Stimulated activated naive CD8-positive, alpha-beta T cell treated with anti-CD3 and anti-CD28 coated beads, Interleukin-15, Interleukin-2, amounts not matched to agents 100 ng/mL and 50 ng/mL, for 24 hours (primary cell): Measurements from ENCODE around the gene HGS.
"Not testable (repeated sequence)": the region's sequence is repeated elsewhere in the genome, so short reads cannot be mapped to it uniquely, and the experiment has no call there.

Experiments used
- H3K27ac Mint-ChIP-seq: one replicate; pipeline ENCODE4 v1.8.0; 2021; ENCODE audit warnings: mild to moderate bottlenecking, mixed read lengths
- H3K27me3 Mint-ChIP-seq: one replicate; pipeline ENCODE4 v1.8.0; 2021; ENCODE audit warnings: mixed read lengths
- H3K36me3 Mint-ChIP-seq: one replicate; pipeline ENCODE4 v1.8.0; 2021; ENCODE audit warnings: low read depth, mixed read lengths
- H3K4me1 Mint-ChIP-seq: one replicate; pipeline ENCODE4 v1.8.0; 2021; ENCODE audit warnings: low read depth, mixed read lengths
- H3K4me3 Mint-ChIP-seq: one replicate; pipeline ENCODE4 v1.8.0; 2021; ENCODE audit warnings: mild to moderate bottlenecking, mixed read lengths
- H3K9me3 Mint-ChIP-seq: one replicate; pipeline ENCODE4 v1.8.0; 2021; ENCODE audit warnings: mixed read lengths

HGS gene

GRCh38 chr17:81726004-81726403 is 42.2 kb downstream of the HGS start:
- no peaks in the 10 kb centered on the region for H3K4me1 Mint-ChIP-seq
- no peaks in the 10 kb centered on the region for H3K36me3 Mint-ChIP-seq
- no peak overlapping the region for H3K27ac Mint-ChIP-seq
- peaks cover 20% of the 10 kb centered on the region for H3K27me3 Mint-ChIP-seq
- no peaks in the 10 kb centered on the region for H3K9me3 Mint-ChIP-seq
- H3K4me3 Mint-ChIP-seq, result no peak overlapping the region

GRCh38 chr17:81727324-81728031 is 43.7 kb downstream of the HGS start:
- Mint-ChIP-seq H3K4me1 (no peaks in the 10 kb centered on the region), H3K27ac (no peak overlapping the region), H3K27me3 (peaks cover 27% of the 10 kb centered on the region)

GRCh38 chr17:81733507-81734404 is 49.9 kb downstream of the HGS start:
- H3K27ac Mint-ChIP-seq, result no peak overlapping the region
- no peak overlapping the region for H3K4me3 Mint-ChIP-seq
- H3K27me3 Mint-ChIP-seq, result peaks cover 27% of the 10 kb centered on the region
- no peaks in the 10 kb centered on the region for H3K9me3 Mint-ChIP-seq
- peaks cover 6% of the 10 kb centered on the region for H3K4me1 Mint-ChIP-seq
- no peaks in the 10 kb centered on the region for H3K36me3 Mint-ChIP-seq

More at GRCh38 chr17:81727324-81728031, 43.7 kb downstream of the HGS start:
- Mint-ChIP-seq H3K4me3 (no peak overlapping the region), H3K36me3 (no peaks in the 10 kb centered on the region), H3K9me3 (no peaks in the 10 kb centered on the region)

GRCh38 chr17:81734405-81735263 is 50.8 kb downstream of the HGS start:
- Mint-ChIP-seq H3K36me3 (no peaks in the 10 kb centered on the region), H3K27me3 (peaks cover 30% of the 10 kb centered on the region), H3K4me1 (peaks cover 6% of the 10 kb centered on the region), H3K9me3 (no peaks in the 10 kb centered on the region), H3K27ac (no peak overlapping the region), H3K4me3 (no peak overlapping the region)

GRCh38 chr17:81735264-81736102 is 51.7 kb downstream of the HGS start:
- no peak overlapping the region for H3K27ac Mint-ChIP-seq
- H3K9me3 Mint-ChIP-seq, result no peaks in the 10 kb centered on the region
- peaks cover 30% of the 10 kb centered on the region for H3K27me3 Mint-ChIP-seq
- H3K36me3 Mint-ChIP-seq, result no peaks in the 10 kb centered on the region
- peak overlapping the region; percentile 27 for H3K4me3 Mint-ChIP-seq
- H3K4me1 Mint-ChIP-seq, result peaks cover 6% of the 10 kb centered on the region

- Mint-ChIP-seq H3K4me1 (peaks cover 6% of the 10 kb centered on the region), H3K4me3 (no peak overlapping the region), H3K27ac (no peak overlapping the region), H3K36me3 (no peaks in the 10 kb centered on the region), H3K27me3 (peaks cover 14% of the 10 kb centered on the region), H3K9me3 (no peaks in the 10 kb centered on the region)
Measured at GRCh38 chr17:81737947-81738800, 54.4 kb downstream of the HGS start.

GRCh38 chr17:81738801-81739393 is 55.1 kb downstream of the HGS start:
- Mint-ChIP-seq H3K27me3 (peaks cover 8% of the 10 kb centered on the region), H3K36me3 (no peaks in the 10 kb centered on the region), H3K4me1 (peaks cover 6% of the 10 kb centered on the region), H3K9me3 (no peaks in the 10 kb centered on the region), H3K27ac (no peak overlapping the region), H3K4me3 (no peak overlapping the region)

- not testable (repeated sequence) for H3K4me1 Mint-ChIP-seq, H3K36me3 Mint-ChIP-seq, H3K4me3 Mint-ChIP-seq, H3K9me3 Mint-ChIP-seq, H3K27me3 Mint-ChIP-seq, H3K27ac Mint-ChIP-seq
Measured at GRCh38 chr17:81739593-81739992, 55.8 kb downstream of the HGS start.

- Mint-ChIP-seq H3K27me3 (peaks cover 7% of the 10 kb centered on the region), H3K36me3 (no peaks in the 10 kb centered on the region), H3K27ac (no peak overlapping the region), H3K4me3 (no peak overlapping the region), H3K9me3 (no peaks in the 10 kb centered on the region), H3K4me1 (peaks cover 5% of the 10 kb centered on the region)
Measured at GRCh38 chr17:81740395-81740961, 56.7 kb downstream of the HGS start.

GRCh38 chr17:81741049-81741593 is 57.3 kb downstream of the HGS start:
- Mint-ChIP-seq H3K36me3 (no peaks in the 10 kb centered on the region), H3K4me3 (no peak overlapping the region), H3K27me3 (peaks cover 4% of the 10 kb centered on the region), H3K9me3 (no peaks in the 10 kb centered on the region), H3K4me1 (no peaks in the 10 kb centered on the region), H3K27ac (no peak overlapping the region)

- Mint-ChIP-seq H3K4me1 (no peaks in the 10 kb centered on the region), H3K9me3 (no peaks in the 10 kb centered on the region), H3K4me3 (no peak overlapping the region), H3K36me3 (no peaks in the 10 kb centered on the region), H3K27me3 (peaks cover 4% of the 10 kb centered on the region), H3K27ac (no peak overlapping the region)
Measured at GRCh38 chr17:81741594-81742452, 58.0 kb downstream of the HGS start.
